Psoas muscle (tissue), 8 donors: ENCODE data around the gene ADGRE1. TPM values are rescaled to one million over a fixed set of nuclear protein-coding genes. Genes with fewer than 3 reads are reported as not detected.

Experiments used
- ATAC-seq, 4 donors: fragments of 200-7000 bp; cut with Tn5 transposase; one replicate each; pipeline ENCODE4 v1.9.1; 2020; ENCODE audit warnings: moderate library complexity in 3 of 4, mild to moderate bottlenecking in 2 of 4
- DNase-seq, 2 donors: peaks; one replicate each; pipeline ENCODE4 v3.0.0-alpha.2; 2020
- H3K27ac ChIP-seq: fragments of 200-600 bp; one replicate; pipeline ENCODE4 v1.8.0; 2022
- H3K27me3 ChIP-seq, 3 donors: fragments of 200-600 bp in 1 of 3; one replicate each; pipeline versions ENCODE4 v1.6.1 to v1.8.0; 2013 to 2022; ENCODE audit warnings: low read length in 2 of 3, mild to moderate bottlenecking in 2 of 3, moderate library complexity in 1 of 3; ENCODE audit not compliant: insufficient read depth in 3 of 3
- H3K36me3 ChIP-seq, 2 donors: fragments of 200-600 bp in 1 of 2; one replicate each; pipeline versions ENCODE4 v1.6.1 to v1.8.0; 2013 to 2022; ENCODE audit warnings: low read depth in 1 of 2, mild to moderate bottlenecking in 1 of 2, moderate library complexity in 1 of 2; ENCODE audit not compliant: insufficient read depth in 1 of 2
- H3K4me1 ChIP-seq: fragments of 200-600 bp; one replicate; pipeline ENCODE4 v1.8.0; 2022
- H3K4me3 ChIP-seq: fragments of 200-600 bp; one replicate; pipeline ENCODE4 v1.8.0; 2022; ENCODE audit warnings: mild to moderate bottlenecking
- H3K9me3 ChIP-seq: fragments of 200-600 bp; one replicate; pipeline ENCODE4 v1.8.0; 2022
- CTCF ChIP-seq: fragments of 200-600 bp; IDR thresholded peaks from one replicate; pipeline ENCODE4 v1.8.0; 2022; ENCODE audit warnings: antibody characterized with exemption
- WGBS, 3 donors: extraction: QIAGEN DNeasy Blood & Tissue Kit; methylation state at CpG; one replicate each; pipeline versions ENCODE4 v1.1.6 to v1.1.7; 2013; 5-methylcytosine and 5-hydroxymethylcytosine counted together
- intact Hi-C, 2 donors: fragments of 100-400 bp; cut with DNase I; formaldehyde crosslinking; loops; one replicate each; pipeline versions ENCODE4 v1.11.0 to v1.14.2; 2022
- polyA plus RNA-seq, 3 donors: library from polyadenylated mRNA; stranded (reverse); fragments of 200-250 nt; gene quantifications; one replicate each; pipeline ENCODE4 v1.2.3, GENCODE V29; 2013
- total RNA-seq, 4 donors: library from RNA; stranded (reverse); fragmentation: NEBNext Ultra II Directional in 2 of 4; extraction: Animal tissue kit (Norgen Biotek cat#: 25700) in 2 of 4; gene quantifications; one replicate each; pipeline versions ENCODE4 v1.2.1 to v1.2.4, GENCODE V29; 2021 to 2023
- donor health status: healthy with polysubstance abuse.
- donor health status: DM: no; HTN: no; CAD: no; lungs with moderate emphysema.
- donor health status: Bipolar disorder and iron deficiency.
- donor health status: healthy.
- donor health status: DM: yes; HTN: yes; CAD: no.
- donor health status: DM: no; HTN: no; CAD: no.
- donor health status: DM: no; HTN: no; CAD: no.
- donor health status: DM: yes; HTN: yes; CAD: no.

ADGRE1 gene
- total and polyA plus RNA-seq, 7 donors = 0.03 to 0.42 (median 0.22) TPM; not detected in 3

- ATAC-seq (no peak), DNase-seq (no peak)
- Histone ChIP-seq H3K27ac (no peak overlapping the region), H3K4me1 (no peaks in the 10 kb centered on the region), H3K4me3 (no peak overlapping the region), H3K36me3 (no peaks in the 10 kb centered on the region), H3K9me3 (peaks cover 2% of the 10 kb centered on the region), H3K27me3 (no peaks in the 10 kb centered on the region)
- intact Hi-C loops = no loop called here
- TF ChIP-seq CTCF = no peak
- 81 to 84% (median 84%) methylated on average over 10 of the region's 10 CpGs for WGBS, 3 donors
Measured at GRCh38 chr19:6873708-6874431, 13.5 kb upstream of the ADGRE1 start.

GRCh38 chr19:6875218-6875617, 12.2 kb upstream of the ADGRE1 start:
- H3K27ac ChIP-seq = no peak overlapping the region
- no peak for DNase-seq
- intact Hi-C loops = no loop called here
- 81 to 89% (median 86%) methylated on average over 2 of the region's 2 CpGs for WGBS, 3 donors
- no peaks in the 10 kb centered on the region for H3K4me1 ChIP-seq
- no peaks in the 10 kb centered on the region for H3K36me3 ChIP-seq
- ATAC-seq = no peak
- no peaks in the 10 kb centered on the region for H3K27me3 ChIP-seq
- TF ChIP-seq CTCF = no peak
- H3K4me3 ChIP-seq = no peak overlapping the region
- H3K9me3 ChIP-seq = peaks cover 2% of the 10 kb centered on the region

- intact Hi-C loops = no loop called here
- Histone ChIP-seq H3K27ac (no peak overlapping the region), H3K4me3 (no peak overlapping the region), H3K9me3 (peaks cover 2% of the 10 kb centered on the region), H3K27me3 (no peaks in the 10 kb centered on the region), H3K4me1 (no peaks in the 10 kb centered on the region), H3K36me3 (no peaks in the 10 kb centered on the region)
- no peak for ATAC-seq
- 57 to 72% (median 65%) methylated on average over 7 of the region's 7 CpGs for WGBS, 3 donors
- no peak for TF ChIP-seq CTCF
- DNase-seq = no peak
Measured at GRCh38 chr19:6876748-6877147, 10.6 kb upstream of the ADGRE1 start.

GRCh38 chr19:6877766-6878165, 9.6 kb upstream of the ADGRE1 start:
- no peak overlapping the region for H3K27ac ChIP-seq
- WGBS, 3 donors = 78 to 86% (median 78%) methylated on average over 4 of the region's 4 CpGs
- no peaks in the 10 kb centered on the region for H3K27me3 ChIP-seq
- H3K9me3 ChIP-seq = peaks cover 2% of the 10 kb centered on the region
- no peak overlapping the region for H3K4me3 ChIP-seq
- intact Hi-C loops = no loop called here
- no peaks in the 10 kb centered on the region for H3K4me1 ChIP-seq
- TF ChIP-seq CTCF = no peak
- H3K36me3 ChIP-seq = no peaks in the 10 kb centered on the region
- no peak for ATAC-seq
- no peak for DNase-seq
